K562 (cell line): ENCODE data around the gene NPTXR. TPM values are rescaled to one million over a fixed set of nuclear protein-coding genes. Genes with fewer than 3 reads are reported as not detected.

Experiments
- CREB5 ChIP-seq: fragments of 250-450 bp; sonication (Bioruptor Pico); IDR thresholded peaks from 2 replicates; pipeline ENCODE4 v1.5.0; 2020; ENCODE audit warnings: mild to moderate bottlenecking
- FOXP1 ChIP-seq: sonication (generic); formaldehyde crosslinking; IDR thresholded peaks from 2 replicates; pipeline ENCODE4 v1.8.0; 2022; ENCODE audit warnings: mild to moderate bottlenecking, missing genetic modification reagents
- KLF13 ChIP-seq: fragments of 450-650 bp; IDR thresholded peaks from 2 replicates; pipeline ENCODE4 v1.6.1; 2016; ENCODE audit warnings: missing genetic modification characterization, low read depth, mild to moderate bottlenecking, missing compliant biosample characterization, moderate library complexity, borderline replicate concordance
- MCM7 ChIP-seq, 2 experiments: fragments of 450-650 bp; IDR thresholded peaks; 2 replicates each; pipeline ENCODE4 v1.6.1; 2016 to 2018
- MEF2A ChIP-seq: IDR thresholded peaks from 2 replicates; pipeline ENCODE4 v1.6.1; 2011; ENCODE audit warnings: low read depth, mild to moderate bottlenecking, low read length, moderate library complexity; ENCODE audit not compliant: control insufficient read depth
- MLLT1 ChIP-seq, 2 experiments: fragments of 450-650 bp; IDR thresholded peaks; 2 replicates each; pipeline ENCODE4 v1.6.1; 2016
- NONO ChIP-seq, 2 experiments: fragments of 200-400 bp in 1 of 2; fragments of 450-650 bp in 1 of 2; formaldehyde crosslinking in 1 of 2; IDR thresholded peaks; 2 replicates each; pipeline ENCODE4 v1.6.1; 2017; ENCODE audit warnings: low read depth in 2 of 2, mild to moderate bottlenecking in 2 of 2, moderate library complexity in 2 of 2, low read length in 1 of 2
- PHF8 ChIP-seq: fragments of 200-600 bp; sonication (generic); IDR thresholded peaks from 2 replicates; pipeline ENCODE4 v1.6.1; 2012; ENCODE audit warnings: mixed run types, mild to moderate bottlenecking, inconsistent platforms, low read length, moderate library complexity, borderline replicate concordance
- TBL1XR1 ChIP-seq, 2 experiments: IDR thresholded peaks; 2 replicates each; pipeline ENCODE4 v1.6.1; 2012; ENCODE audit warnings: improper control_type of control experiment in 2 of 2, low read length in 2 of 2, mild to moderate bottlenecking in 1 of 2
- XRCC3 ChIP-seq: fragments of 450-650 bp; IDR thresholded peaks from 2 replicates; pipeline ENCODE4 v1.6.1; 2017; ENCODE audit warnings: mild to moderate bottlenecking, moderate library complexity
- ZBED1 ChIP-seq: IDR thresholded peaks from 2 replicates; pipeline ENCODE4 v1.6.1; 2014
- ZEB2 ChIP-seq: fragments of 450-650 bp; IDR thresholded peaks from 2 replicates; pipeline ENCODE4 v1.6.1; 2016
- ZMIZ1 ChIP-seq, 2 experiments: fragments of 150-350 bp in 1 of 2; IDR thresholded peaks; 2 replicates each; pipeline ENCODE4 v1.6.1; 2012 to 2016; ENCODE audit warnings: low read depth in 2 of 2, low read length in 2 of 2, mild to moderate bottlenecking in 1 of 2, moderate library complexity in 1 of 2
- ZNF212 ChIP-seq: fragments of 450-650 bp; formaldehyde crosslinking; IDR thresholded peaks from 2 replicates; pipeline ENCODE4 v1.4.0; 2020; ENCODE audit warnings: mild to moderate bottlenecking
- ZNF655 ChIP-seq: fragments of 250-450 bp; sonication (Bioruptor Pico); IDR thresholded peaks from 2 replicates; pipeline ENCODE4 v1.5.0; 2021
- polyA plus RNA-seq, 8 experiments: library from polyadenylated mRNA; depleted of rRNA in 4 of 8; stranded (reverse) in 5 of 8; unstranded in 3 of 8; fragments of >200 nt; fragmentation: Nextera tagmentation in 2 of 8; fragmentation: Illumina TruSeq in 1 of 8; extraction: Ambion mirVana in 2 of 8; extraction: Trizol in 1 of 8; gene quantifications; 2 replicates each; pipeline versions ENCODE4 v1.2.1 to v1.2.3, GENCODE V29; 2011 to 2014; ENCODE audit warnings: inconsistent platforms in 1 of 8, missing spikeins in 1 of 8
- total RNA-seq, 7 experiments: library from RNA; depleted of rRNA in 6 of 7; stranded (reverse); fragments of >200 nt in 6 of 7; fragmentation: Illumina TruSeq in 2 of 7; extraction: Trizol in 2 of 7; gene quantifications; 2 replicates each; pipeline versions ENCODE4 v1.2.1 to v1.2.3, GENCODE V29; 2011 to 2021; ENCODE audit warnings: low replicate concordance in 1 of 7

Gene NPTXR
- total and polyA plus RNA-seq, 9 of the 15 experiments (the other 6 are each of a cell fraction or from before 2014, with no cell fraction given), result 0.01 to 3.1 (median 1.1) TPM

GRCh38 chr22:38793721-38794466, 49.9 kb downstream of the NPTXR start, which contains the start of gene DNAL4 (continued):
- TF ChIP-seq MLLT1 (IDR thresholded peaks at IDR 0.05) (no peak), ZNF655 (no peak), XRCC3 (no peak), ZMIZ1 (IDR thresholded peaks at IDR 0.05; ENCODE audit: low read depth in 2 of 2, low read length in 2 of 2) (no peak), NONO (IDR thresholded peaks at IDR 0.05; ENCODE audit: low read depth in 2 of 2, low read length in 1 of 2) (no peak), ZBED1 (peak; percentile 83; the same call in 1 of the 2 replicates), TBL1XR1 (IDR thresholded peaks at IDR 0.05; ENCODE audit: low read length in 2 of 2) (no peak; a peak in 1 of 4 replicates), MEF2A (no peak), FOXP1 (CRISPR knock-in tag) (no peak), ZEB2 (no peak), PHF8 (peak; percentile 55; the same call in 1 of the 2 replicates), ZNF212 (CRISPR knock-in tag) (no peak), KLF13 (tag) (no peak), MCM7 (IDR thresholded peaks at IDR 0.05) (no peak), CREB5 (CRISPR knock-in tag) (no peak)
